Measurements from ENCODE around the gene ATP1A2. TPM values are rescaled to one million over a fixed set of nuclear protein-coding genes. Genes with fewer than 3 reads are reported as not detected.

ATP1A2 gene
- total and polyA plus RNA-seq, 2 experiments from 2014 or later, result 4.9 to 17.7 TPM

GRCh38 chr1:160066829-160067745 lies 48.5 kb upstream of the ATP1A2 start:
- Histone ChIP-seq H3K4me1 (ENCODE audit: insufficient read depth) (peaks cover 29% of the 10 kb centered on the region), H3K79me2 (replicated peaks; ENCODE audit: insufficient read depth) (no peaks in the 10 kb centered on the region), H2AFZ (no peak overlapping the region), H3K9me2 (ENCODE audit: insufficient read depth) (no peaks in the 10 kb centered on the region), H3F3A (replicated peaks; ENCODE audit: low read depth) (peaks cover 4% of the 10 kb centered on the region; the same call in 1 of the 2 replicates), H3K27ac (ENCODE audit: low read depth) (no peak overlapping the region), H3K4me2 (peak overlapping the region; percentile 62), H3K4me3 (0 out of 2 replicates have a peak overlapping the region, but pooled peaks have one; percentile 15), H3K36me3 (ENCODE audit: insufficient read depth) (no peaks in the 10 kb centered on the region), H4K20me1 (replicated peaks; ENCODE audit: insufficient read depth) (no peaks in the 10 kb centered on the region), H3K27me3 (ENCODE audit: insufficient read depth) (peaks cover 28% of the 10 kb centered on the region)
- H3K4me1 Mint-ChIP-seq, result peaks cover 35% of the 10 kb centered on the region
- H3K27me3 Mint-ChIP-seq (ENCODE audit: insufficient read depth, low read depth, poor library complexity), result peaks cover 16% of the 10 kb centered on the region
- H3K9me3 Mint-ChIP-seq, result no peaks in the 10 kb centered on the region; the same call in 2 of the 3 replicates
- H3K4me3 Mint-ChIP-seq, result no peak overlapping the region
- TF ChIP-seq EZH2 (IDR thresholded peaks at IDR 0.05; ENCODE audit: low read depth, unreplicated experiment), result no peak
- no peak for TF ChIP-seq NANOG (IDR thresholded peaks at IDR 0.05; ENCODE audit: borderline replicate concordance)
- TF ChIP-seq JUNB (IDR thresholded peaks at IDR 0.05; ENCODE audit: unreplicated experiment), result no peak
- 0 out of 2 replicates have a peak, but pooled peaks have one; percentile 16 for TF ChIP-seq ZNF462 (CRISPR knock-in tag; IDR thresholded peaks at IDR 0.05)
- no peak for TF ChIP-seq STAT1 (IDR thresholded peaks at IDR 0.05; ENCODE audit: unreplicated experiment)
- TF ChIP-seq CTCF (conservative IDR thresholded peaks at IDR 0.05; ENCODE audit: low read depth in 2 of 2), result no peak
- no peak overlapping the region; the same call in 1 of the 2 replicates for H3K27ac Mint-ChIP-seq
- DNase-seq (ENCODE audit: low spot score) (peak; percentile 45), ATAC-seq (no peak)
- no peaks in the 10 kb centered on the region for H3K36me3 Mint-ChIP-seq (ENCODE audit: low read depth)
